ENCODE results near the gene PTPN2.
"Not testable (repeated sequence)": the region's sequence is repeated elsewhere in the genome, so short reads cannot be mapped to it uniquely, and the experiment has no call there.

PTPN2 gene

DNA sequence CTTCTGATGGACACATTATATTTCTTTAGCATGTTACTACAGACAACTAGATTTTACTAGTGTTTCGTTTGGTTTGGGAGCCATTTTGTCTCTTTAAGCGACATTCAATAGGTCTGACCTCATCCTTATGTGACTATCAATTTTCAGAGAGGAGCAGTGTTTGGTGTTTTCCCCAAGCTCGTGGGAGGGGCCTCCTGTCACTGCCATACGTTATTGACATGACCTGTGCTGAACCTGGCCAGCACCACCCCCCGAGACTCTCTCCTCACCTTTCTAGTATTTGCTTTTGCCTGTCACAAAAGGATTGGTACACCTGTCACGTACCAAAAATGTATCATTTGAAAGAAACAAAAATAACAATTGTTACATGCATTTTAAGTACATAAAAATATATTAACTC, 111.9 kb downstream of the PTPN2 start:
- DNase-seq (ENCODE audit: low spot score): no peak

GRCh38 chr18:12770469-12771219, 113.4 kb downstream of the PTPN2 start:
- no peak for DNase-seq (ENCODE audit: low spot score)

GRCh38 chr18:12769644-12770440, 114.2 kb downstream of the PTPN2 start:
- no peak for DNase-seq (ENCODE audit: low spot score)

GRCh38 chr18:12769136-12769535, 114.9 kb downstream of the PTPN2 start:
- DNase-seq (ENCODE audit: low spot score): no peak

- DNase-seq (ENCODE audit: low spot score): no peak
These were observed 115.4 kb downstream of the PTPN2 start for GRCh38 chr18:12768625-12769024.

- DNase-seq (ENCODE audit: low spot score): no peak
These were observed 116.4 kb downstream of the PTPN2 start for GRCh38 chr18:12767580-12768155.

- no peak for DNase-seq (ENCODE audit: low spot score)
These were observed 117.0 kb downstream of the PTPN2 start for GRCh38 chr18:12766986-12767433.

DNA sequence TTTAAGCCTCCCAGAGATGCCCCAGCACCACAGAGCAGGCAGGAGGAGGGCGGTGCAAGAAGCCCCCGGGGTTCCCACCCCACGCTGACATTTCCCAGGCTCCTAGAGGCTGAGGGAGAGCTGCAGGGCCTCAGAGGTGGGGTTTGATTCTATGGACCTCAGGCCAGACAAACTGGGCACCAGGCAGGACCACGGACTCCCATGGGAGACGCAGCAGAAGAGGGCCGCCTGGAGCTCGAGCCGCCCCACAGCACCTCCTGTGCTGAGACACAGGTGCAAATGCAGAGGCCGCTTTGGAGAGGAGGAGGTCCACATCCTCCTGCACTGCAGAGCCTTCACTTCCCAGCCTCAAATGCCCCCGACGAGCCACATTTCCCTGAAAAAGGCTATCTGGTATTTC, 118.5 kb downstream of the PTPN2 start:
- no peak for DNase-seq (ENCODE audit: low spot score)

DNA sequence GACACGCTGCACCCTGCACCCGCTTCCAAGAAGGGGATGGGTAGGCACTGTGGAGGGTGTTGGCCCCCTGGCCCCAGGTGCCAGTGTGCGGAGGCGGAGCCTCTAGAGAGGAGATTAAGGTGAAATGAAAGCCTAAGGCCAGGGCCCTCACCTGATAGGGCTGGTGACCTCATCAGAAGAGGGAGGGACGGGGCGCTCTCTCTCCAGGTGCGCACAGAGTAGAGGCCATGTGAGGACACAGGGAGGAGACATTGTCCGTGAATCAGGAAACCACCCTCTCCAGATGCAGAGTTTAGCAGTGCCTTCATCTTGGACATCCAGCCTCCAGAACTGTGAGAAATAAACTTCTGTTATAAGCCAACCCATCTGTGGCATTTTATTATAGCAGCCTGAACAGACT, 118.9 kb downstream of the PTPN2 start:
- no peak for DNase-seq (ENCODE audit: low spot score)

- DNase-seq (ENCODE audit: low spot score): not testable (repeated sequence)
These were observed 125.5 kb downstream of the PTPN2 start for GRCh38 chr18:12758566-12758965.

DNA sequence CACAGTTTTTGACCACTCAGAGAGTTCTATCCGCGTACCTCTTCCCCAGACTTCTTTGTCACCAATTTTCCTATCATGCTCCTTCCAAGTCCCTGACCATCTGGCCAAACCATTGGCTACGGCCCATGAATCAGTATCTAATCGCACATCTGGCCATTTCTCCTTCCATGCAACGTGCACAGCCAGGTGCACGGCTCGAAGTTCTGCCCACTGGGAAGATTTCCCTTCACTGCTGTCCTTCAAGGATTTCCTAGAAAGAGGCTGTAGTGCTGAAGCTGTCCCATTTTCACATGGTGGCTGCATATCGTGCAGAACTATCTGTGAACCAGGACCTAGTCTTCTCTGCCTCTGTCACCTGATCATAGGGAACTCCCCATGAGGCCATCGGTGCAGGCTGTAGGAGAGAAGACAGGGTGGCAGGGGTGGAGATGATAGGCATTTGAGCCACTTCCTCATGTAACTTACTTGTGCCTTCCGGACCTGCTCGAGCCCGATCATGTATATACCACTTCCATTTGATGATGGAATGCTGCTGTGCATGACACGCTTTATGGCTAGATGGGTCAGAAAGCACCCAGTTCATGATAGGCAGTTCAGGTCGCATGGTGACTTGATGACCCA, 127.3 kb downstream of the PTPN2 start:
- DNase-seq (ENCODE audit: low spot score): not testable (repeated sequence)

DNA sequence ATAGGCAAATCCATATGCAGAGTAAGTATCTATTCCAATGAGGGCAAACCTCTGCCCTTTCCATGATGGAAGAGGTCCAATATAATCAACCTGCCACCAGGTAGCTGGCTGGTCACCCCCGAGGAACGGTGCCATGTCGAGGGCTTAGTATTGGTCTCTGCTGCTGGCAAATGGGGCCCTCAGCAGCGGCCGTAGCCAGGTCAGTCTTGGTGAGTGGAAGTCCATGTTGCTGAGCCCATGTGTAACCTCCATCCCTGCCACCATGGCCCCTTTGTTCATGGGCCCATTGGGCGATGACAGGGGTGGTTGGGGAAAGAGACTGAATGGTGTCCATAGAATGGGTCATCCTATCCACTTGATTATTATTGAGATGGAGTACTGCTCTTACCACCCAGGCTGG, 128.4 kb downstream of the PTPN2 start:
- not testable (repeated sequence) for DNase-seq (ENCODE audit: low spot score)

DNA sequence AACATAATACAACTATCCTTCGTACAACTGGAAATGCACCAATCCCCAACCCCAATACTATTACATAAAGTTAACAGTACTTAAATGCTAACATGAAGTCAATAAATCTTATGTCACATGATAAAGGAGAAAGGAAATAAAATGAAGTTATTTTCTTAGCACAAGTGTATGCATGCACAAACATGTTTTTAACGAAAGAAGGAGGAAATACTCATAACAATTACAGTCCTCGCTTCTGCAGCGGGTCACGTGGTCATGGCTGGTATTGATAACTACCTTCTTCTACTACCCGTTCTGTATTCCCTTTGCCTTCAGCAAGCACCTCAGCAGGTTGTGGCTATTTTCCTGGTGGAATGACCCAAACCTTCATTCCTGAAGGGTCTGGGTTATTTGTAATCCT, 129.5 kb downstream of the PTPN2 start:
- DNase-seq (ENCODE audit: low spot score): no peak

- DNase-seq (ENCODE audit: low spot score): no peak
These were observed 132.1 kb downstream of the PTPN2 start for GRCh38 chr18:12751891-12752290.

DNA sequence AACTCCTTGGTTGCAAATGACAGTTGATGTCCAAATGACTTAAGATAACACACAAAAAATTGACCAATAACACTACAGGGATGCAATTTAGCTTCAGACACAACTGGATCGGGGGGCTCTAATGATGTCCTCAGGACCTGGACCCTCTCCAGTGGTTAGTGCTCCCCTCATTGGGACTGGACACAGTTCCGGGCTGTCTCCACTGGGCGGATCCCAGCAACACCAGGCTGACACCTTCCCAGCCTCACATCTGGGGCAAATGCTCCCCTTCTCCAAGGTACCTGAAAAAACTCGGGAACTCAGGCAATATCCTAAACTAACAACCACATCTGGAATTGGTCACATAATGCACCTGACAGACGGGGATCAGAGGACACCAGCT, 132.5 kb downstream of the PTPN2 start:
- DNase-seq (ENCODE audit: low spot score): no peak

- no peak for DNase-seq (ENCODE audit: low spot score)
These were observed 133.1 kb downstream of the PTPN2 start for GRCh38 chr18:12750715-12751502.

DNA sequence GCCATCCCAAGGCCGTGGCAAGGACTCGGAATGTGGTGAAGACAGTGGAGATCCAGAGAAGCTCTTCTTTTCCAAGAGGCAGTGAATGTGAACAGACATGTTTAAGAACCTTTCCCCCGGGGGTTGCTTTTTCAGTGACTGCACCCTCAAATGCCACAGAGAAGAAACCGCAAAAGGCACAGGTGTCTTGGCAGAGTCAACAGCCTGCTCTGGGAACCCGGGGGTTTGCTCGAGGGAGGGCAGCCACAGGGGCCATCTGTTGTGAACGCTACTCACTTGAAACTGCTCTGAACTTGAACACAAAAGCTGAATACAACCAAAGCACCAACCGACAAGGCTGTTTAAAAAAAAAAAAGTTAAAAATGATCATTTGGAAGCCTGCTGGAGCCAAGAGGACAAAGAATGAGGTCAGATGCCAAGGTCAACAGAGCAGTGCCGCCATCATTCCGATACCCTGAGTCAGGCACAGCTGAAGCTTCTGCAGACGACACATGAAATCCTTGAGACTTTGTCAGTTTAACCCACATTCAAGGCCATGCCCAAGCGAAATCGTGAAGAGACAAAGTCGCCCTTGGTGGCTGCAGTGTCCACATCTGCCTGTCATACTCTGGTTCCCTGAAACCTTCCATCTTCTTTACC, 133.8 kb downstream of the PTPN2 start:
- no peak for DNase-seq (ENCODE audit: low spot score)

GRCh38 chr18:12749121-12749520, 134.9 kb downstream of the PTPN2 start:
- DNase-seq (ENCODE audit: low spot score): no peak

- no peak for DNase-seq (ENCODE audit: low spot score)
These were observed 135.4 kb downstream of the PTPN2 start for GRCh38 chr18:12748671-12749070.

- DNase-seq (ENCODE audit: low spot score): no peak
These were observed 136.3 kb downstream of the PTPN2 start for GRCh38 chr18:12747530-12748315.

Data from pons (tissue), 1 donor.